H9 (cell line): ENCODE results near the gene NCF1. TPM values are rescaled to one million over a fixed set of nuclear protein-coding genes. Genes with fewer than 3 reads are reported as not detected.
"Not testable (repeated sequence)": the region's sequence is repeated elsewhere in the genome, so short reads cannot be mapped to it uniquely, and the experiment has no call there.

ENCODE experiments used
- DNase-seq: peaks from one replicate; pipeline ENCODE4 v3.0.0-alpha.2; 2017
- H2AFZ ChIP-seq: one replicate; pipeline ENCODE4 v1.6.1; 2013; ENCODE audit warnings: mild to moderate bottlenecking, low read length, control low read depth, moderate library complexity
- H2AK5ac ChIP-seq: 2 replicates; pipeline ENCODE4 v1.6.1; 2013; ENCODE audit warnings: low read length, control low read depth, mixed read lengths; ENCODE audit not compliant: insufficient read length
- H2BK120ac ChIP-seq: one replicate; pipeline ENCODE4 v1.6.1; 2013; ENCODE audit warnings: low read depth, mild to moderate bottlenecking, low read length, control low read depth, inconsistent platforms; ENCODE audit not compliant: poor library complexity, severe bottlenecking
- H2BK12ac ChIP-seq: 2 replicates; pipeline ENCODE4 v1.6.1; 2013; ENCODE audit warnings: low read length, control low read depth, mixed read lengths, low read depth; ENCODE audit not compliant: insufficient read length
- H2BK15ac ChIP-seq: 2 replicates; pipeline ENCODE4 v1.6.1; 2013; ENCODE audit warnings: low read depth, low read length, control low read depth
- H2BK20ac ChIP-seq: one replicate; pipeline ENCODE4 v1.6.1; 2013; ENCODE audit warnings: low read depth, mild to moderate bottlenecking, low read length, control low read depth, inconsistent platforms; ENCODE audit not compliant: poor library complexity, severe bottlenecking
- H2BK5ac ChIP-seq: 2 replicates; pipeline ENCODE4 v1.6.1; 2013; ENCODE audit warnings: low read length, control low read depth, mixed read lengths; ENCODE audit not compliant: insufficient read length
- H3K14ac ChIP-seq: 2 replicates; pipeline ENCODE4 v1.6.1; 2013; ENCODE audit warnings: low read length, control low read depth; ENCODE audit not compliant: insufficient read depth
- H3K18ac ChIP-seq: 2 replicates; pipeline ENCODE4 v1.6.1; 2013; ENCODE audit warnings: low read depth, mild to moderate bottlenecking, mixed read lengths, low read length, control low read depth; ENCODE audit not compliant: insufficient read length
- H3K23ac ChIP-seq: 2 replicates; pipeline ENCODE4 v1.6.1; 2013; ENCODE audit warnings: low read length, control low read depth, mixed read lengths, low read depth; ENCODE audit not compliant: insufficient read length
- H3K23me2 ChIP-seq: 2 replicates; pipeline ENCODE4 v1.6.1; 2013; ENCODE audit warnings: low read depth, mild to moderate bottlenecking, mixed read lengths, low read length, control low read depth; ENCODE audit not compliant: insufficient read length, poor library complexity, severe bottlenecking
- H3K27ac ChIP-seq: 2 replicates; pipeline ENCODE4 v1.5.1; 2013; ENCODE audit warnings: low read length, control low read depth, mixed read lengths, low read depth; ENCODE audit not compliant: insufficient read length
- H3K27me3 ChIP-seq: 2 replicates; pipeline ENCODE4 v1.6.1; 2013; ENCODE audit warnings: low read length, control low read depth, inconsistent platforms; ENCODE audit not compliant: insufficient read depth
- H3K4ac ChIP-seq: 2 replicates; pipeline ENCODE4 v1.6.1; 2013; ENCODE audit warnings: low read depth, mild to moderate bottlenecking, control low read depth, inconsistent platforms, low read length, moderate library complexity
- H3K4me1 ChIP-seq: 2 replicates; pipeline ENCODE4 v1.6.1; 2013; ENCODE audit warnings: low read length, control low read depth, inconsistent platforms; ENCODE audit not compliant: insufficient read depth
- H3K4me2 ChIP-seq: 2 replicates; pipeline ENCODE4 v1.6.1; 2013; ENCODE audit warnings: low read length, control low read depth, mixed read lengths; ENCODE audit not compliant: insufficient read length, insufficient read depth
- H3K56ac ChIP-seq: 2 replicates; pipeline ENCODE4 v1.6.1; 2013; ENCODE audit warnings: low read depth, mild to moderate bottlenecking, mixed read lengths, low read length, control low read depth; ENCODE audit not compliant: insufficient read length
- H3K79me1 ChIP-seq: 2 replicates; pipeline ENCODE4 v1.6.1; 2013; ENCODE audit warnings: low read depth, mild to moderate bottlenecking, moderate library complexity, low read length, control low read depth, inconsistent platforms; ENCODE audit not compliant: insufficient read depth, poor library complexity, severe bottlenecking
- H3K79me2 ChIP-seq: 2 replicates; pipeline ENCODE4 v1.6.1; 2013; ENCODE audit warnings: low read length, control low read depth, inconsistent platforms; ENCODE audit not compliant: insufficient read depth
- H3K9ac ChIP-seq: 2 replicates; pipeline ENCODE4 v1.6.1; 2013; ENCODE audit warnings: low read length, control low read depth, mixed read lengths; ENCODE audit not compliant: insufficient read length; ENCODE audit errors: extremely low read depth
- H3K9me3 ChIP-seq: one replicate; pipeline ENCODE4 v1.6.1; 2013; ENCODE audit warnings: low read depth, low read length, inconsistent platforms; ENCODE audit not compliant: control insufficient read depth
- H3T11ph ChIP-seq: one replicate; pipeline ENCODE4 v1.6.1; 2013; ENCODE audit warnings: mild to moderate bottlenecking, low read length, control low read depth, inconsistent platforms
- H4K20me1 ChIP-seq: one replicate; pipeline ENCODE4 v1.6.1; 2013; ENCODE audit not compliant: control insufficient read depth, insufficient read length, insufficient read depth
- H4K5ac ChIP-seq: 2 replicates; pipeline ENCODE4 v1.6.1; 2013; ENCODE audit warnings: low read depth, mild to moderate bottlenecking, mixed read lengths, low read length, control low read depth; ENCODE audit not compliant: insufficient read length
- H4K8ac ChIP-seq: replicated peaks from 2 replicates; pipeline ENCODE4 v1.6.1; 2013; ENCODE audit warnings: low read length, control low read depth, mixed read lengths, low read depth; ENCODE audit not compliant: insufficient read length
- H4K91ac ChIP-seq: 2 replicates; pipeline ENCODE4 v1.6.1; 2013; ENCODE audit warnings: low read depth, mild to moderate bottlenecking, moderate library complexity, mixed read lengths, low read length, control low read depth; ENCODE audit not compliant: insufficient read length
- H3K27ac Mint-ChIP-seq, 3 experiments: 2 replicates in 2 of 3; 3 replicates in 1 of 3; pipeline ENCODE4 v1.8.0; 2020 to 2021; ENCODE audit warnings: mixed read lengths in 3 of 3, mild to moderate bottlenecking in 1 of 3, moderate library complexity in 1 of 3
- H3K27me3 Mint-ChIP-seq: 2 replicates; pipeline ENCODE4 v1.8.0; 2021; ENCODE audit warnings: low read depth, mild to moderate bottlenecking, moderate library complexity, mixed read lengths
- H3K36me3 Mint-ChIP-seq, 3 experiments: 2 replicates in 2 of 3; 3 replicates in 1 of 3; pipeline ENCODE4 v1.8.0; 2020 to 2021; ENCODE audit warnings: low read depth in 3 of 3, mixed read lengths in 3 of 3; ENCODE audit not compliant: insufficient read depth in 1 of 3
- H3K4me1 Mint-ChIP-seq, 2 experiments: 2 replicates each; pipeline ENCODE4 v1.8.0; 2020; ENCODE audit warnings: mixed read lengths in 2 of 2
- H3K4me3 Mint-ChIP-seq, 2 experiments: 2 replicates in 1 of 2; 3 replicates in 1 of 2; pipeline ENCODE4 v1.8.0; 2020 to 2021; ENCODE audit warnings: mild to moderate bottlenecking in 2 of 2, mixed read lengths in 2 of 2, moderate library complexity in 1 of 2
- H3K9me3 Mint-ChIP-seq, 2 experiments: 2 replicates in 1 of 2; 3 replicates in 1 of 2; pipeline ENCODE4 v1.8.0; 2020; ENCODE audit warnings: mild to moderate bottlenecking in 2 of 2, mixed read lengths in 2 of 2, moderate library complexity in 1 of 2
- WGBS: extraction: QIAGEN DNeasy Blood & Tissue Kit; methylation state at CpG from one replicate; pipeline ENCODE4 v1.1.7; 2013; ENCODE audit warnings: missing lambda C conversion rate, low lambda C conversion rate, mixed read lengths; ENCODE audit not compliant: insufficient read length; ENCODE audit errors: extremely low coverage; 5-methylcytosine and 5-hydroxymethylcytosine counted together
- total RNA-seq: library from RNA; stranded (reverse); gene quantifications from 2 replicates; pipeline ENCODE4 v1.2.1, GENCODE V29; 2021

NCF1 gene
- total RNA-seq, 1 experiment from 2014 or later, result 0.63 TPM

- not testable (repeated sequence) for H2BK20ac ChIP-seq, H3K9me3 Mint-ChIP-seq
Observed at GRCh38 chr7:74775111-74775510, 1.3 kb downstream of the NCF1 start.

GRCh38 chr7:74779053-74779452 is 5.2 kb downstream of the NCF1 start:
- not testable (repeated sequence) for H4K91ac ChIP-seq, H3K4me3 Mint-ChIP-seq, H3K27me3 Mint-ChIP-seq, H2BK120ac ChIP-seq, H3K9me3 ChIP-seq, H3T11ph ChIP-seq, H3K18ac ChIP-seq, H2BK20ac ChIP-seq, H3K14ac ChIP-seq, H2AK5ac ChIP-seq, H3K79me1 ChIP-seq, H3K4me2 ChIP-seq, H3K79me2 ChIP-seq, H3K23me2 ChIP-seq, H3K9ac ChIP-seq, H3K27ac ChIP-seq, H2BK12ac ChIP-seq, H2BK15ac ChIP-seq, H3K23ac ChIP-seq, H4K5ac ChIP-seq, H4K20me1 ChIP-seq, H3K4me1 ChIP-seq, DNase-seq, H2AFZ ChIP-seq, H4K8ac ChIP-seq, H3K36me3 Mint-ChIP-seq, H3K27ac Mint-ChIP-seq, H3K9me3 Mint-ChIP-seq, H3K56ac ChIP-seq, H3K4ac ChIP-seq, H3K4me1 Mint-ChIP-seq, H2BK5ac ChIP-seq, H3K27me3 ChIP-seq
- no CpG with 5 or more reads among the region's 17 CpGs for WGBS

More at GRCh38 chr7:74775111-74775510, 1.3 kb downstream of the NCF1 start:
- H3K18ac ChIP-seq, H2AFZ ChIP-seq, H4K91ac ChIP-seq, H4K20me1 ChIP-seq, H3K23me2 ChIP-seq, H3K27ac ChIP-seq, H3K79me2 ChIP-seq, H3K79me1 ChIP-seq, H3K9ac ChIP-seq, H3K14ac ChIP-seq, H3K9me3 ChIP-seq, H2AK5ac ChIP-seq, H3K27me3 Mint-ChIP-seq, H2BK12ac ChIP-seq, H2BK15ac ChIP-seq, H4K5ac ChIP-seq, H3K4me1 ChIP-seq, H3K27me3 ChIP-seq, H3K4me1 Mint-ChIP-seq, H3K36me3 Mint-ChIP-seq, H3T11ph ChIP-seq, H2BK120ac ChIP-seq, H3K4me3 Mint-ChIP-seq, H3K4ac ChIP-seq, H3K23ac ChIP-seq, H3K56ac ChIP-seq, H4K8ac ChIP-seq, DNase-seq, H3K27ac Mint-ChIP-seq, H2BK5ac ChIP-seq, H3K4me2 ChIP-seq: not testable (repeated sequence)
- no CpG with 5 or more reads among the region's 6 CpGs for WGBS
